CD14-positive monocyte (primary cell): ENCODE measurements around the gene VAX1. TPM values are rescaled to one million over a fixed set of nuclear protein-coding genes. Genes with fewer than 3 reads are reported as not detected.

Experiments used
- DNase-seq, 3 donors: peaks; one replicate each; pipeline ENCODE4 v3.0.0-alpha.2; 2011 to 2022
- H2AFZ ChIP-seq: 2 replicates; pipeline ENCODE4 v1.6.0; 2012; ENCODE audit warnings: mild to moderate bottlenecking, low read depth, low read length, inconsistent platforms; ENCODE audit not compliant: insufficient read depth, poor library complexity, severe bottlenecking
- H3K27ac ChIP-seq, 2 donors: 1 replicate in 1 of 2; 2 replicates in 1 of 2; pipeline ENCODE4 v1.5.1; 2012 to 2013; ENCODE audit warnings: low read length in 2 of 2, control low read depth in 1 of 2, inconsistent platforms in 1 of 2, low read depth in 1 of 2, mild to moderate bottlenecking in 1 of 2
- H3K27me3 ChIP-seq, 2 donors: one replicate each; pipeline versions ENCODE4 v1.6.0 to v1.6.1; 2011 to 2013; ENCODE audit warnings: low read length in 2 of 2; ENCODE audit not compliant: control insufficient read depth in 2 of 2, insufficient read depth in 2 of 2
- H3K36me3 ChIP-seq, 2 donors: replicated peaks in 1 of 2; 1 replicate in 1 of 2; 2 replicates in 1 of 2; pipeline versions ENCODE4 v1.5.1 to v1.6.1; 2012 to 2013; ENCODE audit warnings: low read length in 2 of 2, control low read depth in 1 of 2, inconsistent platforms in 1 of 2, mild to moderate bottlenecking in 1 of 2; ENCODE audit not compliant: insufficient read depth in 2 of 2, control insufficient read depth in 1 of 2
- H3K4me1 ChIP-seq, 2 donors: 1 replicate in 1 of 2; 2 replicates in 1 of 2; pipeline versions ENCODE4 v1.5.1 to v1.6.1; 2012 to 2013; ENCODE audit warnings: low read length in 2 of 2, control low read depth in 1 of 2, inconsistent platforms in 1 of 2, mild to moderate bottlenecking in 1 of 2, moderate library complexity in 1 of 2; ENCODE audit not compliant: insufficient read depth in 2 of 2, control insufficient read depth in 1 of 2
- H3K4me2 ChIP-seq: replicated peaks from 2 replicates; pipeline ENCODE3; 2012; ENCODE audit warnings: low read length, moderate library complexity, mild to moderate bottlenecking; ENCODE audit not compliant: poor library complexity, severe bottlenecking; ENCODE audit errors: extremely low read depth
- H3K4me3 ChIP-seq, 3 experiments: fragments of 200-600 bp in 1 of 3; sonication (generic) in 1 of 3; replicated peaks in 1 of 3; 1 replicate in 2 of 3; 2 replicates in 1 of 3; pipeline ENCODE4 v1.5.1; 2011 to 2013; ENCODE audit warnings: low read length in 3 of 3, mild to moderate bottlenecking in 3 of 3, control low read depth in 2 of 3, low read depth in 2 of 3, inconsistent platforms in 1 of 3, moderate library complexity in 1 of 3
- H3K79me2 ChIP-seq: 2 replicates; pipeline ENCODE4 v1.6.0; 2012; ENCODE audit warnings: mild to moderate bottlenecking, control low read depth, inconsistent platforms, low read length, moderate library complexity; ENCODE audit not compliant: insufficient read depth
- H3K9ac ChIP-seq: 2 replicates; pipeline ENCODE4 v1.6.0; 2017; ENCODE audit warnings: low read length, mild to moderate bottlenecking; ENCODE audit not compliant: insufficient read depth, poor library complexity, severe bottlenecking
- H3K9me3 ChIP-seq, 2 donors: replicated peaks in 1 of 2; 1 replicate in 1 of 2; 2 replicates in 1 of 2; pipeline versions ENCODE4 v1.5.1 to v1.6.1; 2012 to 2013; ENCODE audit warnings: low read length in 2 of 2, control low read depth in 1 of 2; ENCODE audit not compliant: control insufficient read depth in 1 of 2, insufficient read depth in 1 of 2
- H4K20me1 ChIP-seq: 2 replicates; pipeline ENCODE4 v1.6.0; 2012; ENCODE audit warnings: mild to moderate bottlenecking, low read length, control low read depth, moderate library complexity; ENCODE audit not compliant: insufficient read depth
- H3K27ac Mint-ChIP-seq, 7 donors: one replicate each; pipeline ENCODE4 v1.8.0; 2020; ENCODE audit warnings: mild to moderate bottlenecking in 7 of 7, mixed read lengths in 7 of 7, moderate library complexity in 6 of 7, inconsistent platforms in 2 of 7
- H3K27me3 Mint-ChIP-seq, 3 donors: one replicate each; pipeline ENCODE4 v1.8.0; 2021 to 2022; ENCODE audit warnings: low read depth in 3 of 3, mild to moderate bottlenecking in 3 of 3, mixed read lengths in 3 of 3, moderate library complexity in 3 of 3, inconsistent platforms in 1 of 3
- H3K36me3 Mint-ChIP-seq, 2 donors: one replicate each; pipeline ENCODE4 v1.8.0; 2020; ENCODE audit warnings: mixed read lengths in 2 of 2, inconsistent platforms in 1 of 2, mild to moderate bottlenecking in 1 of 2
- H3K4me1 Mint-ChIP-seq: one replicate; pipeline ENCODE4 v1.8.0; 2020; ENCODE audit warnings: mild to moderate bottlenecking, mixed read lengths
- H3K4me3 Mint-ChIP-seq, 2 donors: one replicate each; pipeline ENCODE4 v1.8.0; 2020; ENCODE audit warnings: mild to moderate bottlenecking in 2 of 2, mixed read lengths in 2 of 2, moderate library complexity in 1 of 2
- H3K9me3 Mint-ChIP-seq, 7 donors: one replicate each; pipeline ENCODE4 v1.8.0; 2020 to 2022; ENCODE audit warnings: mixed read lengths in 7 of 7, mild to moderate bottlenecking in 6 of 7, moderate library complexity in 6 of 7, inconsistent platforms in 2 of 7
- CTCF ChIP-seq: fragments of 200-600 bp; IDR thresholded peaks from one replicate; pipeline ENCODE4 v1.8.0; 2022; ENCODE audit warnings: antibody characterized with exemption, mild to moderate bottlenecking
- whole genome bisulfite sequencing: methylation state at CpG from one replicate; pipeline ENCODE4 v1.1.5; 2013; ENCODE audit warnings: missing lambda C conversion rate; ENCODE audit not compliant: insufficient coverage; 5-methylcytosine and 5-hydroxymethylcytosine counted together
- intact Hi-C, 2 donors: fragments of 100-400 bp; cut with micrococcal nuclease; formaldehyde crosslinking; loops; one replicate each; pipeline versions ENCODE4 v1.15.0 to v1.15.1; 2023
- polyA plus RNA-seq, 3 donors: library from polyadenylated mRNA; depleted of rRNA in 1 of 3; unstranded in 2 of 3; stranded (reverse) in 1 of 3; fragments of 300-500 nt in 2 of 3; fragments of >200 nt in 1 of 3; fragmentation: Illumina TruSeq in 2 of 3; gene quantifications; 1 replicate in 2 of 3; 2 replicates in 1 of 3; pipeline ENCODE4 v1.2.3, GENCODE V29; 2012 to 2021

Gene VAX1
- polyA plus RNA-seq, 3 donors, result not detected

- Mint-ChIP-seq H3K36me3 (no peaks in the 10 kb centered on the region), H3K4me1 (peaks cover 4% of the 10 kb centered on the region), H3K9me3 (peaks cover 0 to 2% (median 0%) of the 10 kb centered on the region in 7 donors), H3K4me3 (no peak overlapping the region), H3K27ac (no peak overlapping the region), H3K27me3 (peaks cover 10 to 21% (median 19%) of the 10 kb centered on the region in 3 donors)
- no peak for TF ChIP-seq CTCF
- no peak overlapping the region for H3K4me3 ChIP-seq
- no peak overlapping the region for H3K27ac ChIP-seq
- peaks cover 1 to 6% of the 10 kb centered on the region in 2 donors for H3K27me3 ChIP-seq
- no peaks in the 10 kb centered on the region for H3K9me3 ChIP-seq
- no peak overlapping the region for H2AFZ ChIP-seq
- intact Hi-C loops, result no loop called here
- no peaks in the 10 kb centered on the region for H4K20me1 ChIP-seq
- WGBS, result 0% methylated on average over 2 of the region's 4 CpGs
- H3K9ac ChIP-seq, result no peak overlapping the region
- no peaks in the 10 kb centered on the region for H3K36me3 ChIP-seq
- peak in 1 of 3 donors; percentile 8 for DNase-seq
- H3K4me1 ChIP-seq, result no peaks in the 10 kb centered on the region
- H3K4me2 ChIP-seq, result no peak overlapping the region
- no peaks in the 10 kb centered on the region for H3K79me2 ChIP-seq
Observed at GRCh38 chr10:117107238-117107637, 30.8 kb downstream of the VAX1 start.

- Mint-ChIP-seq H3K36me3 (no peaks in the 10 kb centered on the region), H3K4me1 (no peaks in the 10 kb centered on the region), H3K27me3 (peaks cover 6 to 18% (median 10%) of the 10 kb centered on the region in 3 donors), H3K9me3 (peaks cover 0 to 1% (median 0%) of the 10 kb centered on the region in 7 donors), H3K27ac (no peak overlapping the region), H3K4me3 (no peak overlapping the region)
- WGBS, result no CpG with 5 or more reads among the region's 9 CpGs
- DNase-seq, result no peak
- Histone ChIP-seq H3K4me2 (no peak overlapping the region), H3K79me2 (no peaks in the 10 kb centered on the region), H3K36me3 (no peaks in the 10 kb centered on the region), H3K9ac (no peak overlapping the region), H3K4me1 (no peaks in the 10 kb centered on the region), H3K4me3 (no peak overlapping the region), H3K9me3 (no peaks in the 10 kb centered on the region), H3K27me3 (peaks cover 0 to 5% of the 10 kb centered on the region in 2 donors), H2AFZ (no peak overlapping the region), H4K20me1 (no peaks in the 10 kb centered on the region), H3K27ac (no peak overlapping the region)
- intact Hi-C loops, result no loop called here
- no peak for TF ChIP-seq CTCF
Observed at GRCh38 chr10:117096599-117097201, 41.4 kb downstream of the VAX1 start.
